NT2/D1 (cell line): Measurements from ENCODE around the gene KCTD17.

Source experiments
- YY1 ChIP-seq: IDR thresholded peaks from 2 replicates; pipeline ENCODE4 v1.6.1; 2011; ENCODE audit not compliant: insufficient read length, insufficient read depth
- ZNF274 ChIP-seq: IDR thresholded peaks from 2 replicates; pipeline ENCODE4 v1.6.1; 2011; ENCODE audit warnings: mild to moderate bottlenecking, low read depth, low read length

- TF ChIP-seq ZNF274 (no peak), YY1 (no peak)
Observed at GRCh38 chr22:37103151-37103550, 51.6 kb downstream of the KCTD17 start.
